ENCODE data around the gene SCAPER.

- no peak for TF ChIP-seq CTCF (conservative IDR thresholded peaks at IDR 0.05; ENCODE audit: low read depth, low read length)
- no peak for TF ChIP-seq EZH2 (IDR thresholded peaks at IDR 0.05; ENCODE audit: borderline replicate concordance, low read depth, low read length, poor library complexity, severe bottlenecking)
Measured at GRCh38 chr15:76664411-76664810, 240.7 kb downstream of the SCAPER start.
